GM19372 (cell line): ENCODE measurements around the gene SLC6A8.

Source experiments
- ATAC-seq: cut with Tn5 transposase; IDR thresholded peaks from one replicate; pipeline ENCODE4 v1.9.1; 2021; ENCODE audit warnings: mild to moderate bottlenecking, low read depth, moderate library complexity; ENCODE audit not compliant: unreplicated experiment

Gene SLC6A8

DNA sequence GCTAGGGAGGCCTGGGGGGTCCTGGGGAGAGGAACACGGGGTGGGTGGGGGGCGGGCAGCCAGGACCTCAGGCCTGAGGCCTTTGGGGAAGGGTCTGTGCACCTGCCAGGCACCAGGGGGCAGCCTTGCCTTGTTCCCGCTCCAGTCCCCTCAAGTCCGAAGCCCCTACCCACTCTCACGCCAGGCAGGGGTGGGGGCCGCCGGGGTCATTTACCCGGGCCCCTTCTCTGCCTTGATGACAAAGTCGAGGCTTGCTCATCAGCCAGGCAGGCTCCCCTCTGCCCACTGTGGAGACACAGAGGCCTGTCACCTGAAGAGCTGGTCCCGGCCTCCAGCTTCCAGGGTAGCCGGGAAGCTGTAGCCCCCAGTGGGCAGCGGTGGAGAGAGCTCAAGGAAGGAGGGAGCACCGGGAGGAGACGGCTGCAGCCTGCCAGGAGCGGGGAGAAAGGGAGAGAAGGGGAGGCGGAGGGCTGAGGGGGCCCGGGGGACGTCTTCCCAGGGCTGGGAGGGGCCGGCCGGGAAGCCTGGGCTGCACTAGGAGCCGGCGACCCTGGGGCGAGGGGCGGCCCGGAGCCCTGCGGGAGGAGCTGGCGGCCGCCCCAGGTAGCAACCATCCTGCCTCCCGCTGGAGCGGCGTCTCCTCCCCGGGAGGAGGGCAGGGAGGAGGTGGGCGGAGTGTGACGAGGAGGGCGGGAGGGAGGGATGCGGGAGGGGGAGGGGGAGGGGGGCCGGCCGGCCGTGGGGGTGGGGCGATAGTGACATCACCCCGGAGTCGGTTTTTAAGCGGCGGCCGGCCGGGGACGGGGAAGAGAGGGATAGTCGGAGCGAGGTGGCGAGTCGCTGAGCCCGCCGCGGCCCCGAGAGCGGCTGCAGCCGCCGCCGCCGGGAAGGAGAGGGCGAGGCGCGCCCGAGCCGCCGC, at the start of gene SLC6A8:
TSS of gene SLC6A8 (plus strand) at position 806 of the 919 bp plus-strand sequence. CDS start 649 bp downstream, outside the sequence.
- no peak for ATAC-seq

DNA sequence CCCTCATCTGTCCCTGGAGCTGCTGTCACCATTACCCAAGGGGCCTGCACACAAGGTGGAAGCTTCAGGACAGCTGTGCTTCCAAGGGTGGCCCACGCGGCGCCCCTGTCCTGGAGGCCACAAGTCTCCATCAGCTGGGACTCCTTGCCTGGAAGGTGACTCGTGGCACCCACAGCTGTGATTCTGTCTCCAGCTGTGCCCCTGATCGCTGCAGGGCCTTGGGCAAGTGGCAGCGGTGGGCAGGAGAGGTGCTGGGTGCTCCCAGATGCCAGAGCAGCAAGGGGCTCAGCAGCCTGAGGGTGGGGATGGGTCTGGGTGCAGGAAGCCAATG, 49.7 kb upstream of the SLC6A8 start:
- ATAC-seq = no peak

DNA sequence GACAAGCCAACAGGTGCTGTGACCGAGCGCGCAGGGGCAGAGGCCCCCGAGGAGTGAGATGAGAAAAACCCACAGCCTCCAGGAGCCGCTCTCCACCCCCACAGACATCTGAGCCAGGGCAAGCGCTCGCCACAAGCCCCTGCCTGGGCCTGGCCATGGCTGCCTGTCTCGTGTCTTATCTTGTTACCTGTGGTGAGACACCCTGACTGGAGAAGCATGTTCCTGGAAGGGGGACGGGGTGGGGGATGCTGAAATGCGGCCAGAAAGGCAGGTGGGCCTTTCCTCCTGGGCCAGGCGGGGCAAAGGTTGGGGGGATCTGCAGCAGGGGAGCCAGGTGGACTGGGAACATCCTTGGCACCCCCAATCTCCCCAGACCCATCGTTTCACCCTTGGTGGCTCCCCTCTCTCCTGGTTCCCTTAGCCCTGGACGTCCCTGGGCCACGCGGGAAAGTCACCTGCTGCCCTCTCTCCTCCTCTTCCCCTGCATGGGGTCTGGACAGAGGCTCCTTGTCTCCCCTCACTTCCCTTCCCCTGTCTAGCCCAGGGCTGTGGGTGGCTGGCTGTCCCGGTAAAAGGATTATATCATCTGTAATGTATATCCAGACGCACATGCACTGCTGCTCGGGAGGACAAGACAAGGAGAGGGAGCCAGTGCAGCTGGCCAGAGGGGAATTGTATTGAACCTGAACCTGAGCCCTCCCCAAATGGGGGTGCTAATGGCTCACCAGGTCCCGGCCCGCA, 49.1 kb upstream of the SLC6A8 start:
- no peak for ATAC-seq

DNA sequence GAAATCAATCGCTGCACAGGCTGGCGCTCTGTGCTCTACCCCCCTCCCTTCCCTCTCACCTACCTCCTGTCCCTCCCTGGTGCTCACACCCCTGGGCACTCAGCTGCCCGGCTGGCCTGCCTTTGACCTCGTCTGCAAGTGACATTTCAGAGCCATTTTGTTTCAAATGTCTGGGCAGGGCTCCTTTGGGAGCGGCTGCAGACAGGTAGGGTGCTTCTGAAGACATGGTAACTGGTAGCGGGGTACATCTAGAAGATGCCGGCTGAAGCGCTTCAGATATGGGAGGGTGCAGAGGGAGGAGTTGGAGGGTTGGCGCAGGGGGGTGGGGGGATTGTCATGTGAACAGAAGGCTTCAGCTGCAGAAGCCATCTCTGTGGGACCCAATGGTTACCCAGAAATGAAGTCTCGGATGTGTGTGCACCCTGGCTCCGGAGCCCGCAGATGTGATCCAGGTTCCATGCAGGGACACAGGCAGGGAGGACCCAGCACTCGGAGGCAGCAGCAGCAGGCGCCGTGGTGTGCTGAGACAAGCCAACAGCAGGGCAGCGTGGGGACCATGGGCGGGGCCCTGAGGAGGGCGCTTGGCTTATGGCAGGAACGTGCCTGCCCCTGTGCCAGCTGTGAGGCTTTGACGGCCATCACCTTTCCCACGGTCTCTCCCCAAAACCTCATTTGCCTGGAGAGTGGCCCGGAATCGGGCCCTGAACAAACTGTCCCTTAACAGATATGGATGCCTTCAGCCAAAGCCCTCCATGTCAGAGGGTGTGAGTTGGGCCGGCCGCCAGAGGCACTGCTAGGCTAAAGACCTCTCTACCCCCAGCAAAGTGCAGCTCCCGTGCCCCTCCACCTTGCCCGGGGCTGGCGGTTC, 48.3 kb upstream of the SLC6A8 start:
- ATAC-seq = no peak

DNA sequence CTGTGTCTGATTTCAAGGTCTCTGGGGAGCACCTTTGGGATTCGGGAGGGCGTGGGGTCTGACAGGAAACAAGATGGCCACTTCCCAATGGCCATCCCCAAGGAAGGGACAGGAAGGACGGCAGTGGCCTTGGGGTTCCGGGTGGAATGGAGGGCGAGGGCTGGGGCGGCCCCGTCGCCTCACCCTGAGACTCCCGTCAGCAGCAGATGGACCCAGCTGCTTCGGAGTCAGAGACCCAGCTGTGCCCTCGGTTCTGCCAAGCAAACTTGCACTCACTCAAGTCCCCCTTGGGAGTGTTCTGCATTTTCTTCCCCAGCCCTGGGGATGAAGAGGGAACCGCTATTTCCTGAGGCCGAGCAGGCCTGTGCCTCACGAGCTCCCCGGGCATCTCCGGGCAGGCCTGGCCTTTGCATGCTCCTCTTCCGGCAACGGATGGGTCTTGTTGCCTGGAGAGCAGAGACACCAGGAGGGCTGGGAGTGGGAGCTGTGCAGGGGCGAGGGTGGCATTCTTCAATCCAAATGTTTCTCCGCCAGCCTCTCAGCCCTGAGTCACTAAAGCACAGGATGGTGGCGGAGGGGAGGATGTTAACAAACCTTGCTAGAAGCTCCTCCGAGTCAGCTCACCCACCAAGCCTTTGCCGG, 47.6 kb upstream of the SLC6A8 start:
- ATAC-seq = no peak

DNA sequence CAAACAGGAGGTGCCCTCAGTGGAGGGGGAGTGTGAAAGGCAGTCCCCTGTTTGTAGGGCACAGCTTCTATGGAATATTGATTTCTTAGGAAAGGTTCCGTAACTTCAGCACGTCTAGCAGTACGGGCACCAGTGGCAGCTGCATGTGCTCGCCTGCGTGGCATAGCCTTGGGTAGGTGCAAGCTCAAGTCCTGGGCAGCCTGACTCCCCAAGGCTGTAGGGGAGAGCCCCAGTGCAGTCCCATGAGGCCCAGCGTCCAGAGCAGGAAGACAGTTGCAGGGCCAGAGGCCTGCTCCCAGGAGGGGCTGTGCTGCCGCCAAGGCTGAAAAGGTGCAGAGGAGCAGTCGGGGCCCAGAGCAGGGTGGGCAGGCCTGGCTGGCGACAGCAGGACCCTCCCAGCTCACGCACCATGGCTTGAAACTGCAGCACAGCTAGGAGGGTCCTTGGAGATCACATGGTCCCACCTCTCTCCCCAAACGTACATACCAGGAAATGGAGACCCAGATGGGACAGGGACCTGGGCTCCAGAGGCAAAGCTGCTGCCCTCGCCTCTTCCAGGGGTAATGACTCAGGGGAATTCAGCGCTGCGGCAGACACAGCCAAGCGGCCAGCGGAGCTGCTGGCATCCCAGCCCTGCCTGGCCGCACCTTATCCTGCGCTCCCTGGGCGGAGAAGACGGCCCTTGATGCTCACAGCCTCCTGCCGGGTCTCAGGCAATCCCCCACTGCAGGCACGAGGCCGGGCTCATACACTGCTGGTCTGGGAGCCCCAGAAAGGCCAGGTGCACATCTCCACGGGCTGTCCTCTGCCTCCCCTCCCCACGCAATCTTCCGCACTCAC, 46.8 kb upstream of the SLC6A8 start:
- no peak for ATAC-seq

DNA sequence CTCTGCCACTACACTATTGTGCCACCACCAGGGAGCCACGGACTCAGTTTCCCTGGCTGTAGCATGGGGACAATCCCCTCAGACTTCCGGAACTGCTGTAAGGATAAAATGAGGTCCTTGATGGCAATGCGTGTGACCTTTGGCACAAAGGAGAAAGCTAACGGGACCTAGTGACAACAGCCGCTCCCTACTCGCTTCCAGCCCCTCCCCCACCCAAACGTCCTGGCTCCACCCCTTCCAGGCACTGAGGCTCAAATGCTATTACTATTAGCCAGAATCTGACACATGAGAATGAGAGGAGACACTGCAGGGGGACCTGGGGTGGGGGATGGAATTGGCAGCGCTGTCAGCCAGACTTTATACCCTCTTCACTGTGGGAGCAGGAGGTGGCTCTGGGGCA, 46.1 kb upstream of the SLC6A8 start:
- no peak for ATAC-seq

DNA sequence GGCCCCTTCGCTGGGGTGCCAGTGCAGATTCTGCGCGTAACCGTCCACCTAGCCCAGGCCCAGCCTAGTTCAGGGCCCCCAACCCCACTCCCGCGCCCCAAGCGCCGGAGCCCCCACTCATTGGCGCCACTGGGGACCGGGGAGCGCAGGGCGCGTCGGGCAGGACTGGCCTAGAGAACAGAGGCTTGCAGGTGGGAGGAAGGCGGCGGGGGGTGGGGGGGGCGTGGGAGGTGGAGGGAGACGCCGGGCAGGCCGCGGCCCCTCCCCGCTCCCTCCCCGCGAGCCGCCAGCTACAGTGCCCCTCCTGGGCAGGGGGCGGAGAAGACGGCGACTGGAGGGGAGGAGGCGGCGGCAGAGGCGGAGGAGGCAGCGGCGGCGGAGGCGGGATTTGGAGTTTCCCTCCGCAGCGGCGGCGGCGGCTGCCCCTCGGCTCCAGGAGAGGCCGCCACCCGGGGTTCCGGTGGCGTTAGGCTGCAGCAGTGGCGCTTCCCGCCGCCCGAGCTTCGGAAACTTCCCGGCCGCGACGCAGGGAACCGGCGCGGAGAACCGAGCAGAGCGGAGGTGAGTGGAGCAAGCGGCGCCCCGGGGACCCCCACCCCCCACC, 45.6 kb upstream of the SLC6A8 start:
- ATAC-seq = no peak

DNA sequence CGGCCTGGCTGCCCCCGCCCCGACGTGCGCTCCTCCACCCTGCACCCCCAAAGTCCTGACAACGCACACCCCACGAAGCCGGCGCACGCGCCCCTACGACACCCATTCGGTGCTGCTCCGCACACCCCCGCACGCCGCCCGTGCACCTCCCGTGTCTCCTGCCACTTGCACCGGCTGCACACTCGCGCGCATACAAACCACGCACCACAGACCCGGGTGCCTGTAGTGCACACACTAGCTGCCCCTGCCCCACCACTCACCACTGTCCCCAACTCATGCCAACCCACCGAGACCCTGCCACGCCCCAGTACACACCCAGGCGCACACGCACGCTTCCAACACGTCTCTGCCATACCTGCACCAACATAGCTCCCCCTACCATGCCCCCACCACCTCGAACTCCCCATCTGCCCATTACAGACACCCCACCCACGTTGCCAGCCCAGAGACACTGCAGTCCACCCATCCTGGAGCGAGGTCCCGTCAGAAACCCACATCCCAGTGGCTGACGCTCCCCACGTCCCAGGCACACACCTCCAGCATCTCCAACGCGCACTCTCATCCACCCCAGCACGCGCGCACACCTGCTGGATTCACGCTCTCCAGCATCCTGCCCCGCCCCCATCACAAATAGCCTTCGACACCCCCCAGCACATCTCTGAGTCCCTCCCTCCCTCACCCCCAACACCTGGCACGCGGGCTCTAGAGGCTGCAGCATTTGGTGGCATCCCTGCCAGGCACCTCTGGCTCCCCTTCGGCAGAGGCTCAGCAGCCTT, 44.9 kb upstream of the SLC6A8 start:
- no peak for ATAC-seq

DNA sequence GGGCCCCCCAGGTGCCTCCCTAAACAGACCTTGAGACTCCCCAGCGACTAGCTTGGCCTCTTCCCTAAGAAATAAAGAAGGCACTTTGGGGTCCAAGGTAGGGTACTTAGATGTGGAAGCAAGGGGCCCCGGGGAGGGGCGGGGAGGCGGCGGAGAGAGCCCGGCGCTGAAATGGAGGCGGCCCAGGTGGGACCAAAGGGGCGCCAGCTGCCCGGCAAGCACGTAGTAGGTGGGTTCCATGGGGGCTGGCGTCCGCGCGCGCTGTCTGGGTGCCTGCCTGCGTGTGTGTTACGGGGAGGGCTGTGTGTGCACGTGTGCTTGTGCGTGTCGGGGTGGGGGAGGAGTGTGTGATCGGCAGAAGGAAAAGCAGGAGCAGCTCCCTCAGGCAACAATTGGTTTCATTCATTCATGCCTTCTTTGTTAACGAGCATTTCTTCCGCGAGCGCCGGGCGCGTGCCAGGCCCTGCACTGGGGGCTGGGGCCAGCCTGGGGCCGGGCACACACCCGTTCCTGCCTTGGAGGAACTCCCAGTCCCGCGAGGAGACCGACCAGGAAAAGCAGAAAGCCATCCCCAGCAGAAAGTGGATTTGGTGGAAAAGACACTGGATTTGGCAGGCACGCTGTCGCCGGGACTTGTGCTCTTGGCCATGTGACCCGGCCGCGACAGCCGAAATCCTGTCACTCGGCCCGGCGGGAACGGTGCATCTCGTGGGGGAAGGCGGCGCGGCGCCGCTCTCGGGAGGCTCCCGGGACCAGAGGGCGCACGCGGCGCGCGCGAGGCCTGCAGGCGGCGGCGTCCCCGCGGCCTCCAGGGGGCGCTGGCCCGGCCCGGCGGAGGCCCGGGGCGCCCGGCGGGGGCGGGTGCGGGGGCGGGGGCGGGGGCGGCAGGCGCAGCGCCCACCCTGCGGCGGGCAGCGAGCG, 44.0 kb upstream of the SLC6A8 start:
- no peak for ATAC-seq

DNA sequence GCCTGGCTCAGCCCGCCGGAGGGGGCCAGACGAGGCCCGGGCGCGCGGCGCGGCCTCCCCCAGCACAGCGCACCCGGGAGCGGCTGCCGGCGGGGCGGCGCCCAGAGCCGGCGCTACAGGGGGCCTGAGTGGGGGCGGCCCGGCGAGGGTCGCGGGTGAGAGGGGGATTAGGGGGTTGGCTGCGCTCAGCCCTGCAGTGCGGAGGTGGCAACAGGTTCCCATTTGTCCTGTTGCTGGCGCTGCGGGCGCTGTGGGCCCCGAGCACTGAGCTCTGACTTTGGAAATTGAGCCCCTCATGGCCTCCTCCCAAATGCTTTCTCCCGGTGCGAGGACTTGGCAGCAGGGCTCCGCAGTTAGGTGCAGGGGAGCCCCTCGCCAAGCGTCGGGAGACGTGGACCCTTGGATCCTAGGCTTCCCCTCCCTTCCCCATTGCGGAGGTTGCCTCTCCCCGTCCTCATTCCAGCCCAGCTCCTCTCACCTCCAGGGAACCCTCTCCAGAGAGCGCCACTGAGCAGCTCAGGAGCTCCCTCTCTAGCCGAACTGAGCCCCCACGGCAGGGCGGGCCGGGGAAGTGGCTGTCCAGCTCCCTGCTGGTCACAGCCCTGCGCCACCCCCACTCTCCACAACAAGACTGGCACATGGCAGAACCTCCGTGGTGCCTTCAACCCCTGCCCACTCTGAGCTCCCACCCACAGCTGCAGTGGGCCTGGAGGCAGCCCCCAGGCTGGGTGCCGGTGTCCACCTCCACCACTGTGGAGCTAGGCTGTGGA, 43.2 kb upstream of the SLC6A8 start:
- no peak for ATAC-seq

DNA sequence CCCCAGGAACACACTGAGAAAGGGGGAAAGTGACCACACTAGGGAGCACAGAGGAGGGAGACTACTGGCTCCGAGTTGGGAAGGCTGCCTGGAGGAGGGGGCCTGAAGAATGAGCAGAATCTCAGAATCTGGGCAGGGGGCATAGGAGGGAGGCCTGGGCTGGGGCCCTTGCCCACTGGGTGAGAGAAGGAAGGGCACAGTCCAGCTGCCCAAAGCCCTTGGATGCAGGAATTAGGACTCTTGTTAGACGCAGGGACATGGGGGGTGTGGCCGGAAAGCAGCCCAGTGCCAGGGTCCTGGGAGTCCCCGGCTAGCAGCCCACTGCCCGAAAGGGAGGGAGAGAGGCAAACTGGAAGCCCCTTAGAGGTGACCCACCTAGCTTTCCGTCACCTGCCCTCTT, 42.6 kb upstream of the SLC6A8 start:
- ATAC-seq = no peak

DNA sequence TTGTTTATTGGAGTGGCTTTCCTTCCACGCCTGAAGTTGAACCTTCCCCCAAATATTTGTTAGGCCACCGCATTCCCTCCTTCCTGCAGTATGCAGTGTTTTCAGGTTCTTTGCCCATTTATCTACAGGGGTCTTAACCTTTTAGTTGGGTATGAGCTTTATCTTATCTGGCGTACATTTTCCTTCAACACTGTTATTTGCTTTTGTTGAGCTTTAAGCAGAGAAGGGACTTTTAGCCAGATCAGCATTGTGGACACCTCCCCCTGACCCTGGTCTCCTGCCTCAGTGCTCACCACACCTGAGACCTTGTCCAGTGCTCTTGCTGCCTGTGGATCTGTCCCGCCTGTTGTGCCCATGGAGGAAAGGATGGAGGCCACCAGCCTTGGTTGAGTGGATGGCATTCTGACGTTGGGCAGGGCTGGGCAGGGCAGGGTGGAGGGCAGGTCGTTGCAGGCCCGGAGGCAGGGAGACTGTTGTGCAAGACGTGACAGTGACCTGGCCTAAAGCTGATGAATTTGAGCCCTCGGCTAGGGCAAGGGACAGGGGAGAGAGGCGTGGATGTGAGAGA, 41.7 kb upstream of the SLC6A8 start:
- ATAC-seq = no peak

DNA sequence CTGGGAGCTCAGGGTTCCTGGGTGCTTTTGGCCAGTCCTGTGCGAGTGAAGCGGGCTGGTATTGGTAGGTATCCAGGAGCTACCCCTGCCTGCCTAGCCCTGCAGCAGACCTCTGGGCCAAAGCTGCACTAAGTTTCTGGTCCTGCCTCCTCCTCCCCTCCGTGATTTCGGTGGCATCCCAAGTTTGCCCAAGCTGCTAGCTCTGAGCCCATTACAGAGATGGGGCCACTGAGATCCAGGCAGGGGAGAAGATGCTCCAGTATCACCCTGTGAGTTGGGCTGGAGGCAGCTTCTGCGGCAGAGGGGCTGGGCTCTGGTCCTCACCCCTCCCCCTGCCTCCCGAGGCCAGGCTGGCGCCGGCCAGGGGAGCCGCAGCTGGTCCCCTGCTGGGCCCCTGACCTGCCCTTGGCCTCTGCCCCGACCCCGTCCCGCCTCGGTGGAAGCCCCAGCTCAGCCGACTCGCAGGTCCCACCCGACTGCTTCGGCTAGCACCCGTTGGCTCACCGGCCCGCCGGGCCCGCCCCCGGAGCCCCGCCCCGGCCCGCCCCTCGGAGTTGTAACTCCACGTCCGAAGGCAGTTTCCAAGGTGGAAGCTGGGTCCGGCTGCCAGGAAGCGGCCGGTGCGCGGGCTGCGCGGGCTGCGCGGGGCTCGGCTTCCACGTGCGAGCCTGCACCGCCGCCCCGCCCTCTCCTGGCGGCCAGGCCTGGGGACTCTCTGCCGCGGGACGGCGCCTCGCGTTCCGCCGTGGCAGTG, 40.9 kb upstream of the SLC6A8 start, which contains the start of gene DUSP9:
TSS of gene DUSP9 (plus strand) at position 584 of the 754 bp plus-strand sequence. CDS start 751 bp downstream, outside the sequence.
- no peak for ATAC-seq
